ENCODE data around the gene UGT1A10.

The UGT1A10 gene

GRCh38 chr2:233743464-233744259 is 107.4 kb downstream of the UGT1A10 start:
- TF ChIP-seq REST (IDR thresholded peaks at IDR 0.05; ENCODE audit: low read depth) (no peak), MAX (IDR thresholded peaks at IDR 0.05) (no peak), ZBTB7A (IDR thresholded peaks at IDR 0.05; ENCODE audit: low read depth) (no peak), RAD21 (IDR thresholded peaks at IDR 0.05; ENCODE audit: low read depth) (no peak), CEBPB (IDR thresholded peaks at IDR 0.05) (no peak), EGR1 (IDR thresholded peaks at IDR 0.05) (no peak), CREB1 (IDR thresholded peaks at IDR 0.05; ENCODE audit: low read depth) (no peak), TAF1 (IDR thresholded peaks at IDR 0.05; ENCODE audit: low read depth) (no peak), TCF12 (IDR thresholded peaks at IDR 0.05; ENCODE audit: low read depth) (no peak), USF1 (IDR thresholded peaks at IDR 0.05) (no peak), FOXM1 (IDR thresholded peaks at IDR 0.05; ENCODE audit: borderline replicate concordance, low read depth) (no peak)

GRCh38 chr2:233745073-233745755 is 109.0 kb downstream of the UGT1A10 start:
- TF ChIP-seq MAX (IDR thresholded peaks at IDR 0.05) (no peak), RAD21 (IDR thresholded peaks at IDR 0.05; ENCODE audit: low read depth) (no peak)

GRCh38 chr2:233746475-233747282 is 110.4 kb downstream of the UGT1A10 start:
- TF ChIP-seq REST (IDR thresholded peaks at IDR 0.05; ENCODE audit: low read depth) (no peak), TEAD4 (IDR thresholded peaks at IDR 0.05) (no peak), EP300 (IDR thresholded peaks at IDR 0.05; ENCODE audit: borderline replicate concordance) (no peak), MAX (IDR thresholded peaks at IDR 0.05) (no peak), RAD21 (IDR thresholded peaks at IDR 0.05; ENCODE audit: low read depth) (no peak), CEBPB (IDR thresholded peaks at IDR 0.05) (no peak), ZBTB7A (IDR thresholded peaks at IDR 0.05; ENCODE audit: low read depth) (no peak), EGR1 (IDR thresholded peaks at IDR 0.05) (no peak), USF1 (IDR thresholded peaks at IDR 0.05) (no peak), TAF1 (IDR thresholded peaks at IDR 0.05; ENCODE audit: low read depth) (no peak), CREB1 (IDR thresholded peaks at IDR 0.05; ENCODE audit: low read depth) (no peak)

GRCh38 chr2:233747283-233747544 is 111.0 kb downstream of the UGT1A10 start:
- no peak for TF ChIP-seq USF1 (IDR thresholded peaks at IDR 0.05)
- TF ChIP-seq NFIC (IDR thresholded peaks at IDR 0.05): no peak
- no peak for TF ChIP-seq FOXM1 (IDR thresholded peaks at IDR 0.05; ENCODE audit: borderline replicate concordance, low read depth)
- no peak for TF ChIP-seq TAF1 (IDR thresholded peaks at IDR 0.05; ENCODE audit: low read depth)
- TF ChIP-seq TEAD4 (IDR thresholded peaks at IDR 0.05): no peak
- no peak for TF ChIP-seq EGR1 (IDR thresholded peaks at IDR 0.05)
- TF ChIP-seq EP300 (IDR thresholded peaks at IDR 0.05; ENCODE audit: borderline replicate concordance): no peak
- TF ChIP-seq TCF12 (IDR thresholded peaks at IDR 0.05; ENCODE audit: low read depth): no peak
- TF ChIP-seq RAD21 (IDR thresholded peaks at IDR 0.05; ENCODE audit: low read depth): no peak
- no peak for TF ChIP-seq CEBPB (IDR thresholded peaks at IDR 0.05)
- no peak for TF ChIP-seq REST (IDR thresholded peaks at IDR 0.05; ENCODE audit: low read depth)
- no peak for TF ChIP-seq MAX (IDR thresholded peaks at IDR 0.05)

Measured in Ishikawa (cell line).